Mucosa of stomach (tissue), 1 donor: ENCODE data around the gene EXOC6.

Source experiments
- H3K27me3 ChIP-seq: one replicate; pipeline ENCODE4 v1.7.0; 2013; ENCODE audit warnings: mild to moderate bottlenecking, low read length; ENCODE audit not compliant: control insufficient read depth, insufficient read depth
- H3K36me3 ChIP-seq: one replicate; pipeline ENCODE4 v1.7.0; 2013; ENCODE audit warnings: low read length; ENCODE audit not compliant: control insufficient read depth, insufficient read depth
- H3K4me1 ChIP-seq: one replicate; pipeline ENCODE4 v1.7.0; 2013; ENCODE audit warnings: mild to moderate bottlenecking, low read length; ENCODE audit not compliant: control insufficient read depth, insufficient read depth
- H3K4me3 ChIP-seq: one replicate; pipeline ENCODE4 v1.7.0; 2013; ENCODE audit warnings: low read length
- H3K9ac ChIP-seq: one replicate; pipeline ENCODE4 v1.7.0; 2013; ENCODE audit warnings: mild to moderate bottlenecking, low read length, moderate library complexity
- H3K9me3 ChIP-seq: one replicate; pipeline ENCODE4 v1.7.0; 2013; ENCODE audit warnings: mild to moderate bottlenecking, low read length, moderate library complexity; ENCODE audit not compliant: control insufficient read depth
- donor health status: Pancreatic carcinoma.

The EXOC6 gene

DNA sequence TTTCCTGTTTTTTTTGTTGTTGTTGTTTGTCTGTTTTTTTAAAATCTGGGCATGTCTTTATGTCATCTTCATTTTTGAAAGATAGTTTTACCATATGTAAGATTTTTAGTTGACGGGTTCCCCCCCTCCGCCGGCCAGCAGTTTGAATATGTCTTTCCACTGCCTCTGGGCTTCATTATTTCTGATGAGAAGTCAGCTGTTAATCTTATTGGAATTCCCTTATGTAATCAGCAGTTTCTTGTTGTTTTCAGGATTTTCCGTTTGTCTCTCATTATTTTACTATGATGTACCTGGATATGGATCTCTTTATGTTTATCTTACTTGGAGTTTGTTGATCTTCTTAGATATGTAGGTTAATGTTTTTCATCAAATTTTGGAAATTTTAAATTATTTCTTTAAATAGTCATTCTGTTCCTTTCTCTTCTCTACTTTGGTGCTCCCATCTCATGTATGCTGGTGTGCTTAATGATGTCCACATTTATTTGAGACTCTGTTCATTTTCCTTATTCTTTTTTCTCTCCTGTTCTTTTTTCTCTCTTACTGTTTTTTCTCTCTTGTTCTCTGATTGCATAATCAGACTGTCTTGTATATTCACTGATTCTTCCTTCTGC is 9.7 kb downstream of the EXOC6 start:
- no peaks in the 10 kb centered on the region for H3K9me3 ChIP-seq
- H3K9ac ChIP-seq, result no peak overlapping the region
- H3K4me1 ChIP-seq, result no peaks in the 10 kb centered on the region
- no peaks in the 10 kb centered on the region for H3K27me3 ChIP-seq
- H3K36me3 ChIP-seq, result no peaks in the 10 kb centered on the region
- H3K4me3 ChIP-seq, result no peak overlapping the region

DNA sequence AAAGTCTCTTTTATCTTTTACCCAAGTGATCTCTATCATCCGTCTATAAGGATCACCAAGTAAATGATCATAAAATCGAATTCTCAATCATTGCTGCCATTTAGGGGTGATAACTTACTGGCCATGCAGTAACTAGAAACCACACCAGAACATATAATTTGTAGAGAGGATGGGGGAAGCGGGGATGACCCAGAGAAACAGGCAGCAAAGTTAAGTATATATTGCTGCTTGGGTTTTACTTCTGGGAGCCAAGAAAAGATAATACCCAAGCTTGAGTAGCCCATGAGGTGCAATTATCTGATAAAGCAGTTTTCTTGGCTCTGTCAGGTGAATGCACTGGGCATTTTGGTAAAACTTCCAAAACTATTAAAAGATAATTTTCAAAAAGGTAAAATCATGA is 18.9 kb downstream of the EXOC6 start:
- peaks cover 4% of the 10 kb centered on the region for H3K4me1 ChIP-seq
- H3K9ac ChIP-seq, result no peak overlapping the region
- H3K27me3 ChIP-seq, result no peaks in the 10 kb centered on the region

DNA sequence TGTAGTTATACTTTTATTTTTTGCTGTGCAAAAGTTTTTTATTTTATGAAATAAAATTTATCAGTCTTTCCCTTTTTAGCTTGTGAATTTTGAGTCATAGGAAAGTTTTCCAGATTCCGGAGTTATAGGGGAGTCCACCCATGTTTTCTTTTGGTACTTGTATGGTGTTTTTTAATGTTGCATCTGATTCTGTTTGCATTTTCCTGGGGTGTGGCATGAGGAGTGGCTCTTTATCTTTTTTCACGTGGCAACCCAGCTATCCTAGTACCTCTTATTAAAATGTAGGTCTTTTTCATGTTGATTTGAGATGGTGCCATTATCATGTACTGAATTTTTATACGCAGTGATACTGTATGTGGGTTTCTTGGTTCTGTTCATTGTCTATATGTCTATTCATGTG is 19.7 kb downstream of the EXOC6 start:
- Histone ChIP-seq H3K27me3 (no peaks in the 10 kb centered on the region), H3K36me3 (no peaks in the 10 kb centered on the region), H3K4me3 (no peak overlapping the region), H3K4me1 (peaks cover 4% of the 10 kb centered on the region), H3K9me3 (no peaks in the 10 kb centered on the region), H3K9ac (no peak overlapping the region)

More for the DNA sequence above, 18.9 kb downstream of the EXOC6 start:
- Histone ChIP-seq H3K4me3 (no peak overlapping the region), H3K36me3 (no peaks in the 10 kb centered on the region), H3K9me3 (no peaks in the 10 kb centered on the region)

- H3K36me3 ChIP-seq, result no peaks in the 10 kb centered on the region
- H3K4me1 ChIP-seq, result peaks cover 4% of the 10 kb centered on the region
- no peak overlapping the region for H3K4me3 ChIP-seq
- H3K9me3 ChIP-seq, result no peaks in the 10 kb centered on the region
- H3K9ac ChIP-seq, result no peak overlapping the region
- H3K27me3 ChIP-seq, result no peaks in the 10 kb centered on the region
Observed at GRCh38 chr10:92868557-92868956, 20.2 kb downstream of the EXOC6 start.

- no peaks in the 10 kb centered on the region for H3K36me3 ChIP-seq
Observed at GRCh38 chr10:92873029-92873428, 24.7 kb downstream of the EXOC6 start.

GRCh38 chr10:92876509-92877036 is 28.3 kb downstream of the EXOC6 start:
- no peaks in the 10 kb centered on the region for H3K27me3 ChIP-seq
- H3K9me3 ChIP-seq, result no peaks in the 10 kb centered on the region
- no peak overlapping the region for H3K9ac ChIP-seq
- H3K4me3 ChIP-seq, result no peak overlapping the region
- no peaks in the 10 kb centered on the region for H3K4me1 ChIP-seq
- no peaks in the 10 kb centered on the region for H3K36me3 ChIP-seq

More at GRCh38 chr10:92873029-92873428, 24.7 kb downstream of the EXOC6 start:
- Histone ChIP-seq H3K9me3 (no peaks in the 10 kb centered on the region), H3K4me1 (peaks cover 3% of the 10 kb centered on the region), H3K9ac (no peak overlapping the region), H3K27me3 (no peaks in the 10 kb centered on the region), H3K4me3 (no peak overlapping the region)

GRCh38 chr10:92880233-92880861 is 32.0 kb downstream of the EXOC6 start:
- no peak overlapping the region for H3K4me3 ChIP-seq
- no peaks in the 10 kb centered on the region for H3K9me3 ChIP-seq
- no peaks in the 10 kb centered on the region for H3K27me3 ChIP-seq
- no peak overlapping the region for H3K9ac ChIP-seq
- no peaks in the 10 kb centered on the region for H3K4me1 ChIP-seq
- H3K36me3 ChIP-seq, result no peaks in the 10 kb centered on the region

- Histone ChIP-seq H3K9me3 (no peaks in the 10 kb centered on the region), H3K27me3 (no peaks in the 10 kb centered on the region), H3K4me1 (no peaks in the 10 kb centered on the region), H3K4me3 (no peak overlapping the region), H3K36me3 (no peaks in the 10 kb centered on the region), H3K9ac (no peak overlapping the region)
Observed at GRCh38 chr10:92880917-92881316, 32.6 kb downstream of the EXOC6 start.

DNA sequence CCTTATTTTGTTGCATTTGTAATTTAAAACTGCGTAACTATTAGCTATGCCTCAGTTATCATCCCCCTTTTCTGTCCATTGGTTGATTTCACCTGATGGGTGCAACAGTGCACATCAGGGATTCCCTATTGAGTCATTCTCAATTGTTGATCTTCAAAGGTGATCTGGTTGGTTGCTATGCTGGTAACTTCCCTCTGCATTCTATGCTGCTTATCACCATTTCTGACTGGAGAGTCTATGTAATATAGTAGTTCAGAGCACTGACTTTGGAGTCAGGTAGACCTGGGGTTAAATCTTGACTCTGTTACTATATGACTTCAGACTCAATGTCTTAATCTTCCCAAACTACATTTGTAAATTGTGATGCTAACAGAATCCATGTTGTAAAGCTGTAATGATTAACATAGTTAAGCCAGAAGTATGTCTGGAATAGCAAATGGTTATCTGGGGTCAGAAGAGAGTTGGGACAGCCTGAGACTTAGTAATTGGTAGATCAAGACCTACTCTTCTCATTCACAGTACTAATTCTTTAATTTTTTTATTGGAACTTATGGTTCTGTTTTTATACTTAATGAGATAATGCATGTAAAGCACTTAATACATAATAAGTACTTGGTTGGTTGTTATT is 38.1 kb downstream of the EXOC6 start:
- H3K36me3 ChIP-seq, result no peaks in the 10 kb centered on the region
- no peak overlapping the region for H3K4me3 ChIP-seq

GRCh38 chr10:92890471-92890870 is 42.2 kb downstream of the EXOC6 start:
- peaks cover 7% of the 10 kb centered on the region for H3K4me1 ChIP-seq

More for the DNA sequence above, 38.1 kb downstream of the EXOC6 start:
- no peaks in the 10 kb centered on the region for H3K27me3 ChIP-seq
- no peaks in the 10 kb centered on the region for H3K4me1 ChIP-seq
- no peaks in the 10 kb centered on the region for H3K9me3 ChIP-seq
- H3K9ac ChIP-seq, result no peak overlapping the region

DNA sequence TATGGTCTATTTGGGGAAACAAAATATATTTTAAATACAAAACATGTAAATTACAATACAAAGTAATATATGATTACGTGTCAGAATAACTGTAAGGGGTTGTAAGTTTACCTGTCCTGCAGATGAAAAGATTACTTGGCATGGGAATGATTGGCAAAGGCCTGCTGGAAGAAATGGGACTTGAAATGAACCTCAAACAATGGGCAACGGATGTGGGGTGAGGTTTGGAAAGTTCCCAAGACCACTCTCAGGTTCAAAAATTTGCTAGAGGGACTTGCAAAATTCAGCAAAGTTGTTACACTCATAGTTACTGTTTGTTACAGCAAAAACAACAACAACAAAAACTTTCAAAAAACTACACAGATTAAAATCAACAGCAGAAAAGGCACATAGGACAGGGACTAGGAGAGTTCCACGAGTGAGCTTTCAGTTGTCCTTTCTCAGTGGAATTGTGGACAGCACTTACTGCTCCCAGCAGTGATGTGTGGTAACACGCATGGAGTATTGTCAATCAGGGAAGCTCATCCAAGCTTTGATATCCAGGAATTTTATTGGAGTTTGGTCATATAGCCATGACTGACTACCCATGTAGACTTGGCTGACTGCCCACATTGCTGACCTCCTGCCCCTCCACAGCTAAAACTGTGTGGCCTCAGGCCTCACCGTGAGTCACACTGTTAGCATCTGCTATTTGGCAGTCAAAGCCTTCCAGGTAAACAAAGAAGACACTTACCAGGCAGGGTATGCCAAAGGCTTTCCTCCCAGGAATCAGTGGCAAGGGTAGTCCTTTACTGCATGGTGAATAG is 43.8 kb downstream of the EXOC6 start:
- Histone ChIP-seq H3K36me3 (no peaks in the 10 kb centered on the region), H3K9ac (no peak overlapping the region), H3K9me3 (no peaks in the 10 kb centered on the region), H3K4me3 (no peak overlapping the region), H3K4me1 (peaks cover 7% of the 10 kb centered on the region), H3K27me3 (no peaks in the 10 kb centered on the region)

More at GRCh38 chr10:92890471-92890870, 42.2 kb downstream of the EXOC6 start:
- no peaks in the 10 kb centered on the region for H3K36me3 ChIP-seq
- H3K4me3 ChIP-seq, result no peak overlapping the region
- H3K9me3 ChIP-seq, result no peaks in the 10 kb centered on the region
- no peaks in the 10 kb centered on the region for H3K27me3 ChIP-seq
- H3K9ac ChIP-seq, result no peak overlapping the region

GRCh38 chr10:92892691-92893054 is 44.4 kb downstream of the EXOC6 start:
- Histone ChIP-seq H3K4me3 (no peak overlapping the region), H3K4me1 (peaks cover 7% of the 10 kb centered on the region), H3K9ac (no peak overlapping the region), H3K27me3 (no peaks in the 10 kb centered on the region), H3K9me3 (no peaks in the 10 kb centered on the region), H3K36me3 (no peaks in the 10 kb centered on the region)
